Middle frontal gyrus (tissue), 1 donor: Measurements from ENCODE around the gene VPS26C.
"Not testable (repeated sequence)": the region's sequence is repeated elsewhere in the genome, so short reads cannot be mapped to it uniquely, and the experiment has no call there.

Experiments used
- DNase-seq: peaks from one replicate; pipeline ENCODE4 v3.0.0-alpha.2; 2015; ENCODE audit warnings: low spot score; ENCODE audit errors: extremely low spot score

The VPS26C gene

GRCh38 chr21:37267269-37268185 is at the start of gene VPS26C:
Gene VPS26C, minus strand, starts transcription at chr21:37267334. Its CDS starts 40 bp downstream, at chr21:37267294.
- peak; percentile 95 for DNase-seq

GRCh38 chr21:37316072-37316471 is 48.9 kb upstream of the VPS26C start:
- not testable (repeated sequence) for DNase-seq

- DNase-seq = no peak
These were observed 33.1 kb upstream of the VPS26C start for GRCh38 chr21:37300114-37300751.

- no peak for DNase-seq
These were observed 30.2 kb upstream of the VPS26C start for GRCh38 chr21:37297364-37297763.

GRCh38 chr21:37294679-37295078 is 27.5 kb upstream of the VPS26C start:
- no peak for DNase-seq

GRCh38 chr21:37292941-37293340 is 25.8 kb upstream of the VPS26C start:
- DNase-seq = no peak

- no peak for DNase-seq
These were observed 24.9 kb upstream of the VPS26C start for GRCh38 chr21:37292041-37292440.

GRCh38 chr21:37283191-37283710 is 16.1 kb upstream of the VPS26C start:
- DNase-seq = not testable (repeated sequence)

- not testable (repeated sequence) for DNase-seq
These were observed 15.5 kb upstream of the VPS26C start for GRCh38 chr21:37282602-37283001.

- DNase-seq = no peak
These were observed 14.9 kb upstream of the VPS26C start for GRCh38 chr21:37281993-37282392.

GRCh38 chr21:37281579-37281978 is 14.4 kb upstream of the VPS26C start:
- DNase-seq = no peak

- not testable (repeated sequence) for DNase-seq
These were observed 12.1 kb upstream of the VPS26C start for GRCh38 chr21:37279271-37279670.

- no peak for DNase-seq
These were observed 11.1 kb upstream of the VPS26C start for GRCh38 chr21:37278199-37278598.

GRCh38 chr21:37276377-37276776 is 9.2 kb upstream of the VPS26C start:
- DNase-seq = no peak

GRCh38 chr21:37273911-37274690 is 7.0 kb upstream of the VPS26C start:
- DNase-seq = no peak

- DNase-seq = no peak
These were observed 6.3 kb upstream of the VPS26C start for GRCh38 chr21:37273440-37273839.

- DNase-seq = no peak
These were observed 5.8 kb upstream of the VPS26C start for GRCh38 chr21:37272897-37273296.

- DNase-seq = no peak
These were observed 3.6 kb upstream of the VPS26C start for GRCh38 chr21:37270576-37271365.

- no peak for DNase-seq
These were observed 2.3 kb upstream of the VPS26C start for GRCh38 chr21:37269481-37269880.

GRCh38 chr21:37268186-37268503 is 1.0 kb upstream of the VPS26C start:
- DNase-seq = no peak
